CMK (cell line): ENCODE results near the gene ARHGEF7.

Experiments used
- DNase-seq: peaks from one replicate; pipeline ENCODE4 v3.0.0-alpha.2; 2010; ENCODE audit warnings: low read depth

ARHGEF7 gene

GRCh38 chr13:111304041-111304544, 189.0 kb downstream of the ARHGEF7 start:
- DNase-seq: no peak

GRCh38 chr13:111304603-111305289, 189.6 kb downstream of the ARHGEF7 start:
- no peak for DNase-seq

- no peak for DNase-seq
These were observed 198.0 kb downstream of the ARHGEF7 start for GRCh38 chr13:111312944-111313590.

GRCh38 chr13:111313911-111314425, 198.9 kb downstream of the ARHGEF7 start:
- DNase-seq: no peak

GRCh38 chr13:111314852-111315251, 199.7 kb downstream of the ARHGEF7 start:
- DNase-seq: no peak

GRCh38 chr13:111315347-111315995, 200.4 kb downstream of the ARHGEF7 start:
- no peak for DNase-seq

DNA sequence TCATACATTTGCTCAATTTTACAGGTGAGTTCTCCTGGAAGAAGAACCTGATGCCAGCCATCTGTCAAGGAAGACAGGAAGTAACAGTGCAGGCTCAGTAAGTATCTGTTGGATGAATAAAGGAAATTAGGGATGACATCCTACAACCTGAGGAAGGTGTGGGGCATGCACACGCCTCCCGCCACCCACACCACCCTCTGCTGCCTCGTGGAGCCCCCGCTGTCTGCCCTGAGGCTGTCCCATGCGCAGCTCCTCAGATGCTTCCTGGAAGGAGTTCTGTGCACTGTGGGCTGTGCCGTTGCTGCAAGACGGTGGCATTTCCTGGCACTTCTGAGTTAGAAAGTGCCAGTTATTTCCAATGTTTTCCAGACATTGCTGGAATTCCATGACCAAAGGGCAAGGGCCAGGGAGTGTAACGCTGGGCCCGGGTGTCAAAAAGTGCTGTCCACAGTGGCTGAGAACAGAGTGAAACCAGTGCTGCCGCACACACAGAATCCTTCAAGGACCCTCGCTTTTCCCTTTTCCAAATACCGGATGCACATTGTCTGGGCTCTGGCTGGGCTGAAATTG, 201.1 kb downstream of the ARHGEF7 start:
- no peak for DNase-seq

DNA sequence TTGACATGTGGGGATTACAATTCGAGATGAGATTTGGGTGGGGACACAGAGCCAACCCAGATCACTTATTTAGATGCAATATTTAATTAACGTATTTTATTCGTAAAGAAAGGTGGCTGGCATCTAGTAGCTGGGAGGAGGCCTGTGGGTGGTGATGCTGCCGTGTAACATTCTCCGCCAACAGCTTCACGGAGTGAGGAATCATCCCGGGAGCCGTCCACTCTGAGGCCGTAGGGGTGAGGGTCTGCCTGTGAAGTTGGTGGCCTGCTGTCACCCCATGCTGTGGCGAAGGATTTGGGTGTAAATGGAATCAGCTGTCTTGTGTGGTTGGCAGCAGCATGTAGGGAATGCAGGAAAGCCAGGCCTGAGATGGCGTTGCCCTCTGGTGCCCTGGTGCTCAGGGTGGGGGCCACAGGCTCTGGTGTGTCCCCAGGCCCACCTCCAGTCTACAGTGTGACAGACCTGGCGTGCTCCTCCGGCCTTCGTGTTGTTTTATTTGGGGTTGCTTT, 202.0 kb downstream of the ARHGEF7 start:
- no peak for DNase-seq

DNA sequence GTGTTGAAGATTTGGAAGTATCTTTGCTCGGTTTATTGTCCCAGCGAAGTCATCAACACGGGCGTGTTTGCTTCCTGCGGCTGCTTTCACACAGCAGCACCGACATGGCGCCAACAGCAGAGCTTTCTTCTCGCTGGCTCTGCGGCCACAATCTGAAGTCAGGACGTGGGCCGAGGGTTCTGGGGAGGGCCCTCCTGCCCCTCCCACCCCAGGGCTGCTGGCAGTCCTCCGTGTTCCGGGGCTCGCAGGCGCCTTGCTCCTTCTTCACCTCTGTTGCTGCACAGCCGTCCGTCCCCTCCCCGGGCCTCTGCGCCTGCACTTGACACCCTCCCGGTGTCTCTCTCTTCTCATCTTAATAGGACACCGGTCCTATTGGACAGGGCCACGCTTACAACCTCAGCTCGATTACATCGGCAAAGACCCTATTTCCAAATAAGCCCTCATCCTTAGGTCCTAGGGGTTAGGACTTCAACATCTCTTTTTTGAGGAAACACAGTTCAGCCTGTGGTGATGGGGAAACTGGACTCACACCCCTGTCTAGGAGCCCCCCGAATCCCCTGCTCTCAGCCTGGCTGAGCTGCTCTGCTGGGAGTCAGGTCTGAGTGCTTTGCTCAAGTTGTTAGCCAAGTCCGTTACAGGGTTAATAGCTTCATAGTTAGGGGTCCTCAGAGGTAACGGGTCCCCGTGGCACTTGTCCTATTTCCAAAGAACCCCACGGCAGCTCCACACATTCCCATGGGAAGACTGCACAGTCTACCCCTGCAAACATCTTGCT, 202.6 kb downstream of the ARHGEF7 start:
- DNase-seq: no peak

DNA sequence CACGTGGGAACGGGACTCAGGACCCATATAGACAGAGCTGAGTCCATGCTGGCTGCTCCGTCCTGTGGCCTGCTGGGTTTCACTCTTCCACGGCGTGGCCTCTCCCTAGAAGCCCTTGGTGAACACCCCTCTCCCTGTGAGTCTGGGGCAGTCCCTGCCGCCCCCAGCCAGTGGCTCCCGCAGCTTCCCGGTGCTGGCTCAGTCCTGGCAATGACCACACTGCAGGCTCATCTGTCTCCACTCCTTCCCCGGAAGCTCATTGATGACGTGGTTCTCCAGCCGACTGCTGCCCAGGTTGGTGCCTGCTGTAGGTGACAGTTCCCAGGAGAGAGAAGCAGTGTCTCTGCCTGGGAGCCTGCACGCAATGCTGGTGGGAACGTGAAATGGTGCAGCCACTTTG, 203.3 kb downstream of the ARHGEF7 start:
- no peak for DNase-seq

- no peak for DNase-seq
These were observed 204.4 kb downstream of the ARHGEF7 start for GRCh38 chr13:111319521-111319920.

- no peak for DNase-seq
These were observed 205.1 kb downstream of the ARHGEF7 start, which contains the start of gene TEX29 for GRCh38 chr13:111319998-111320911. TEX29 (plus strand) TSS chr13:111320642; CDS start chr13:111320891, 249 bp downstream.

- no peak for DNase-seq
These were observed 207.1 kb downstream of the ARHGEF7 start for GRCh38 chr13:111322001-111322915.

GRCh38 chr13:111322916-111323331, 207.8 kb downstream of the ARHGEF7 start:
- DNase-seq: no peak

DNA sequence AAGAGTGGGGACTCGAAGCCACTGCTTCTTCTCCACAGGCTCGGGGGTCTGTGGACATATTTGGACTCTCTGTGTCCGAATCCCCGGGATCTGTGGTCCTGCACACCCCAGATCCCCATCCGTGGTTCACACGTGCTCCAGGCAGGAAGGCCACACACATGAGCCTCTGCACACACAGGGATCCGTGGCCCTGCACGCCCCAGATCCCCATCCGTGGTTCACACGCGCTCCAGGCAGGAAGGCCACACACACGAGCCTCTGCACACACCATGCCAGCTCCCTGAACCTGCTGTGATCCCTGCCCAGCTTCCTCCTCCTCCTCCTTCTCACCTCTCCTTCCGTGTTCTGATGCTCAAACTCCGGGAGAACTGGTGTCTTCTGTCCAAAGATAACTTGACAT, 208.4 kb downstream of the ARHGEF7 start:
- DNase-seq: no peak

GRCh38 chr13:111323950-111324651, 209.0 kb downstream of the ARHGEF7 start:
- no peak for DNase-seq

GRCh38 chr13:111324736-111325135, 209.6 kb downstream of the ARHGEF7 start:
- DNase-seq: no peak

GRCh38 chr13:111325146-111325890, 210.2 kb downstream of the ARHGEF7 start:
- no peak for DNase-seq
